GM12872 (cell line): Measurements from ENCODE around the gene HHAT.

Experiments used
- CTCF ChIP-seq: IDR thresholded peaks from 3 replicates; pipeline ENCODE4 v1.5.1; 2011; ENCODE audit warnings: low read depth, mild to moderate bottlenecking, low read length, moderate library complexity; ENCODE audit not compliant: insufficient read depth

Gene HHAT

GRCh38 chr1:210556475-210556874 is 227.8 kb downstream of the HHAT start:
- TF ChIP-seq CTCF, result no peak

- no peak for TF ChIP-seq CTCF
Observed at GRCh38 chr1:210557426-210558077, 228.8 kb downstream of the HHAT start.

GRCh38 chr1:210558302-210558701 is 229.6 kb downstream of the HHAT start:
- TF ChIP-seq CTCF, result no peak

GRCh38 chr1:210565306-210565705 is 236.6 kb downstream of the HHAT start:
- TF ChIP-seq CTCF, result no peak

GRCh38 chr1:210568631-210569030 is 239.9 kb downstream of the HHAT start:
- no peak for TF ChIP-seq CTCF

GRCh38 chr1:210570116-210570515 is 241.4 kb downstream of the HHAT start:
- TF ChIP-seq CTCF, result no peak

GRCh38 chr1:210571356-210572284 is 242.9 kb downstream of the HHAT start:
- no peak for TF ChIP-seq CTCF
